GM20000 (cell line): ENCODE measurements around the gene PXDC1.

Experiments
- DNase-seq: peaks from one replicate; pipeline ENCODE4 v3.0.0; 2012; ENCODE audit warnings: low spot score
- TF ChIP-seq, protein P1 (sequence below): IDR thresholded peaks from 2 replicates; pipeline ENCODE4 v1.5.1; 2012; ENCODE audit warnings: mild to moderate bottlenecking, control low read depth; ENCODE audit errors: extremely low read depth, missing control alignments

Gene PXDC1

GRCh38 chr6:3781504-3781903, 30.0 kb upstream of the PXDC1 start:
- no peak for DNase-seq

GRCh38 chr6:3779574-3779849, 28.0 kb upstream of the PXDC1 start:
- DNase-seq, result no peak
- TF ChIP-seq, protein P1, sequence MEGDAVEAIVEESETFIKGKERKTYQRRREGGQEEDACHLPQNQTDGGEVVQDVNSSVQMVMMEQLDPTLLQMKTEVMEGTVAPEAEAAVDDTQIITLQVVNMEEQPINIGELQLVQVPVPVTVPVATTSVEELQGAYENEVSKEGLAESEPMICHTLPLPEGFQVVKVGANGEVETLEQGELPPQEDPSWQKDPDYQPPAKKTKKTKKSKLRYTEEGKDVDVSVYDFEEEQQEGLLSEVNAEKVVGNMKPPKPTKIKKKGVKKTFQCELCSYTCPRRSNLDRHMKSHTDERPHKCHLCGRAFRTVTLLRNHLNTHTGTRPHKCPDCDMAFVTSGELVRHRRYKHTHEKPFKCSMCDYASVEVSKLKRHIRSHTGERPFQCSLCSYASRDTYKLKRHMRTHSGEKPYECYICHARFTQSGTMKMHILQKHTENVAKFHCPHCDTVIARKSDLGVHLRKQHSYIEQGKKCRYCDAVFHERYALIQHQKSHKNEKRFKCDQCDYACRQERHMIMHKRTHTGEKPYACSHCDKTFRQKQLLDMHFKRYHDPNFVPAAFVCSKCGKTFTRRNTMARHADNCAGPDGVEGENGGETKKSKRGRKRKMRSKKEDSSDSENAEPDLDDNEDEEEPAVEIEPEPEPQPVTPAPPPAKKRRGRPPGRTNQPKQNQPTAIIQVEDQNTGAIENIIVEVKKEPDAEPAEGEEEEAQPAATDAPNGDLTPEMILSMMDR, result no peak

More at GRCh38 chr6:3781504-3781903, 30.0 kb upstream of the PXDC1 start:
- TF ChIP-seq, protein P1, result no peak

- no peak for DNase-seq
- TF ChIP-seq, protein P1, result no peak
Observed at GRCh38 chr6:3778701-3779573, 27.4 kb upstream of the PXDC1 start.

DNA sequence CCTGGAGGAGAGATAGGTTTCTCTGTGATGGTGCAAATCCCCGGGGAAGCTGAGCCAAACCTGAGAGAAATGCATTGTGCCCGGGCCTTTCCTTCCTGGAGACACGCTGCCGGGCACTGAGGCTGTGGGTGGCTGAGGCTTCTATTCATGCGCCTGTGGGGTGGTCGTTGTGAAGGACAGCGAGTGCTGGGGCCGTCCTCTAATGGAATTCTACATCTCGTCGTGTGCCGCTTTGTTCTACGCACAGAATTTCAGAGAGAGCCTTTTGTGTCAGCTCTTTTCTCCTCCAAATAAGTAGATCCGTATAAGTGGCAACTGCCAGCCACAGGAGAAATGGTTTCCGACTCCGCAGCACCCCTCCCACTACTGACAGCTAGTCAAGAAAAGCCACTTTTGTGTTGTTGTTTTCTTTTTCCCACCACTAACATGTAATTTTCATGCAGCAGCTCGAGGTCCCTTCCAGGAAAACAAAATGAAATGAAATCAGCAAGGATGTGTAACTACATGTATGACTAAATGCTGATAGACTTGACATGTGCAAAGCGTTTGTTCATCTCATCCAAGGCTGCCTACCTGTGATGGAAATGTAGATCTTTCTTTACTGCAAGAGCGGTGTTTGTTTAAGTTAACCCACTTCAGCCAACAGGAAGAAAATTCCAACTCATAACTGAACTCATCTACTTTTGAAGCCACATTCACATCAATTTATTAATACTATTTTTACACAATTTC, 26.4 kb upstream of the PXDC1 start:
- TF ChIP-seq, protein P1, result no peak
- no peak for DNase-seq

GRCh38 chr6:3776881-3777507, 25.5 kb upstream of the PXDC1 start:
- TF ChIP-seq, protein P1, result no peak
- DNase-seq, result no peak

DNA sequence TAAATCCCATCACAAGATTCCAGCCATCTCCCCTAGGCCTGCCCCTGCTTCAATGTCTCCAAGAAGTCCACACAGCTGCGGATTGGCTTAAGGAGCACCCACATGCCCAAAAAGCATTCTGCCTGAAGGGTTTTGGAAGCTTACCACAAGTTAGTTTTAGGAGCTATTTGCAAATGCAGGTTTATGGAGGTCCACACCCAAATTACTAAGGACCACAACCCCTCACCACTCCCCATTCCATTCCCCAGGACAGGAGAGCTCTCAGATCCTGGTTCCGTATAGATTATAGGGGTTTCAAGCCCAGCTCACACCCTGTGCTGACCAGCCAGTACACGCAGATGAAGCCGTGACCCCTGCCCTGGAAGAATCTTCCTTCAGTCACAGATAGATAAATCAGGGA, 24.3 kb upstream of the PXDC1 start:
- TF ChIP-seq, protein P1, result no peak
- no peak for DNase-seq

DNA sequence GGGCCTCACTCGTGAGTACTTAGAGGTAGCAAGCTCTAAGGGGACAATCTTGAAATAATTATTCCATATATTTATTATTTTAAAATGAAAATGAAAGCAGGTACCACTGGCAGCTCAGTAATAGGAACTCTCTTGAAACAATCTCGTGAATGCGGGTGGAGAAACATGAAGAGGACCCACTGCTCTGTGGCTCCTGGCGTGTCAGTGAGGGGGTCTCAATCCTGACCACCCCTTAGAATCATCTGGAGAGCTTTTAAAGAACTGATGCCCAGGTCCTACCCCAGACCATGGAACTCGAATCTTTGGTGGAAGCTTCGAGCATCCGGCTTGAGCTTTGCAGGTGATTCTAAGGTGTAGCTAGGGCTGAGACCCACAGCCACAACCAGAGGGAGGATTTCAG, 23.9 kb upstream of the PXDC1 start:
- no peak for DNase-seq
- TF ChIP-seq, protein P1, result no peak
